Effector memory CD4-positive, alpha-beta T cell (primary cell): ENCODE measurements around the gene RNF17.

Experiments
- DNase-seq, 3 donors: peaks; one replicate each; pipeline ENCODE4 v3.0.0-alpha.2; 2020
- H3K27ac ChIP-seq: 2 replicates; pipeline ENCODE4 v1.7.0; 2013; ENCODE audit warnings: mild to moderate bottlenecking, low read length, moderate library complexity; ENCODE audit not compliant: insufficient read depth, poor library complexity, severe bottlenecking
- H3K27me3 ChIP-seq: replicated peaks from 2 replicates; pipeline ENCODE4 v1.7.0; 2013; ENCODE audit warnings: mild to moderate bottlenecking, low read length; ENCODE audit not compliant: insufficient read depth, control insufficient read depth, poor library complexity, severe bottlenecking
- H3K36me3 ChIP-seq: 2 replicates; pipeline ENCODE4 v1.7.0; 2013; ENCODE audit warnings: mild to moderate bottlenecking, low read length, moderate library complexity; ENCODE audit not compliant: control insufficient read depth, insufficient read depth
- H3K4me1 ChIP-seq: 2 replicates; pipeline ENCODE4 v1.7.0; 2013; ENCODE audit warnings: low read length, mild to moderate bottlenecking; ENCODE audit not compliant: control insufficient read depth, insufficient read depth, poor library complexity, severe bottlenecking
- H3K4me3 ChIP-seq: 2 replicates; pipeline ENCODE4 v1.7.0; 2013; ENCODE audit warnings: low read length, low read depth, mild to moderate bottlenecking; ENCODE audit not compliant: insufficient read depth, poor library complexity, severe bottlenecking
- H3K9me3 ChIP-seq: 2 replicates; pipeline ENCODE4 v1.7.0; 2013; ENCODE audit warnings: mild to moderate bottlenecking, low read length, moderate library complexity; ENCODE audit not compliant: control insufficient read depth
- total RNA-seq, 3 donors: gene quantifications; one replicate each; lab custom pipeline; 2026; lab: John Stamatoyannopoulos, UW

RNF17 gene
- total RNA-seq, result 0 reads per million in 3 donors

GRCh38 chr13:24763596-24764275 is at the start of gene RNF17:
RNF17 (plus strand) TSS chr13:24764169; CDS start chr13:24764204, 35 bp downstream.
- no peaks in the 10 kb centered on the region for H3K4me1 ChIP-seq
- no peak within 1 kb of the TSS for H3K27ac ChIP-seq
- no peaks in the 10 kb centered on the region for H3K27me3 ChIP-seq
- no peaks in the 10 kb centered on the region for H3K9me3 ChIP-seq
- H3K36me3 ChIP-seq, result no peaks in the 10 kb centered on the region
- no peak for DNase-seq
- H3K4me3 ChIP-seq, result no peak within 1 kb of the TSS

DNA sequence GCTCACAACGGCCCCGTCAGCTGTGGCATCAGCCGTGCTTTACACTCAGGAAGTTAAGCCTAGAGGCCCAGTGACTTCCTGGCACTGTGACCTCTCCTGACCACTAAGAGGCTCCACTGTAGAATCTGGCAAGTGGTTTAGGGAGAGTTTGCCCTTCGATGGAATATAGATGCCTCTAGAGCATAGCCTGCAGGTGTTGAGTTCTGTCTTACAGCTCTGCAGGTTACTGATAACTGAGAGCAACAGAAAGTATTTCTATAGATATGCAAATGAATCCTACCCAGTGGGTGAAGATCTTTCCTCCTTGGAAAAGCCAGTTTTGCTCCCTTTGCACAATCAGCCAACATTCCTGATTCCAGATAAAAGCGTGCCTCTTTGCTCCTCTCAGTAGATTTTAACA is 48.0 kb upstream of the RNF17 start:
- Histone ChIP-seq H3K27ac (no peak overlapping the region), H3K4me3 (no peak overlapping the region), H3K36me3 (no peaks in the 10 kb centered on the region), H3K4me1 (no peaks in the 10 kb centered on the region), H3K9me3 (no peaks in the 10 kb centered on the region), H3K27me3 (no peaks in the 10 kb centered on the region)
- no peak for DNase-seq

DNA sequence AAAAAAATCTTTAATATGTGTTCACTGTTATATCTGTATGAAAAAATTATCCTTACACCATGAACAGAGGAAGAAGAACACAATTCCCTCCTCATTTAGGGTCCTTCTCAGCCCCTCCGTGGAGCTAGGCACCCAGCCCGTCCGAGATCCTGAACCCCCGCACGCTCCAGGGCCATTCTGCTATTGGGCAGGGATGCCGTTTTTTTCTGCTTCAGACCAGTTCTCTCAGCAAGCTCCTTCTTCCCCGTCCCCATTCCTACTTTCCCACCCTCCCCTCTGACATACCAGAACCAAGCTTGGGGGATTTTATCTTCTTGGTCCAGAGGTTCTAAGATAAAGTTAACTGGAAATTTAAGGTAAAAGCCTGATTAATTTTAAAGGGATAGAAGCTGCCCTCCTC is 47.5 kb upstream of the RNF17 start:
- Histone ChIP-seq H3K9me3 (no peaks in the 10 kb centered on the region), H3K36me3 (no peaks in the 10 kb centered on the region), H3K4me1 (no peaks in the 10 kb centered on the region), H3K27ac (no peak overlapping the region), H3K27me3 (no peaks in the 10 kb centered on the region), H3K4me3 (no peak overlapping the region)
- DNase-seq, result no peak

- no peaks in the 10 kb centered on the region for H3K27me3 ChIP-seq
- H3K4me1 ChIP-seq, result no peaks in the 10 kb centered on the region
- H3K27ac ChIP-seq, result no peak overlapping the region
- H3K36me3 ChIP-seq, result no peaks in the 10 kb centered on the region
- no peak for DNase-seq
- H3K9me3 ChIP-seq, result no peaks in the 10 kb centered on the region
- H3K4me3 ChIP-seq, result no peak overlapping the region
Observed at GRCh38 chr13:24717217-24717616, 46.8 kb upstream of the RNF17 start.

GRCh38 chr13:24718192-24718965 is 45.6 kb upstream of the RNF17 start:
- DNase-seq, result no peak
- H3K4me1 ChIP-seq, result no peaks in the 10 kb centered on the region
- no peak overlapping the region for H3K4me3 ChIP-seq
- no peak overlapping the region for H3K27ac ChIP-seq
- H3K27me3 ChIP-seq, result no peaks in the 10 kb centered on the region
- no peaks in the 10 kb centered on the region for H3K36me3 ChIP-seq
- no peaks in the 10 kb centered on the region for H3K9me3 ChIP-seq

GRCh38 chr13:24719139-24719538 is 44.8 kb upstream of the RNF17 start:
- Histone ChIP-seq H3K9me3 (no peaks in the 10 kb centered on the region), H3K27ac (no peak overlapping the region), H3K36me3 (no peaks in the 10 kb centered on the region), H3K4me1 (no peaks in the 10 kb centered on the region), H3K4me3 (no peak overlapping the region), H3K27me3 (no peaks in the 10 kb centered on the region)
- no peak for DNase-seq

DNA sequence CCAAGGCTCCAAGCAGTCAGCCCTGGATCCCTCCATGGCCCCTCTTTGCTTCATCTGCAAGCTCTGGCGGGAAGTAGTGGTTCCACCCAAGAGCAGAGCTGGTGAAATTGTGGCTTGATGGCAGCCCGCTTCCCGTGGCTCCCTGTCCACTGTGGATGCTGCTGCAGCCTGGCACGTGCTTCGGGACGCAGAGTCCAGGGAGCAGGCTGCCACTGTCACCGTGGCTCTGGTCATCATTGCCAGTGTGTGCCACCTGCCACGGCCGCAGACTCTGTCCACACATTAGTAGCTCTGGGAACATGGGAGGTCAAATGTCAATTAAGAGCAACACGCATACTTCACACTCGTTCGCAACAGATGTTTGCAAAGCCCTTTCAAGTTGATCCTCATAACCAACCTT is 40.8 kb upstream of the RNF17 start:
- Histone ChIP-seq H3K36me3 (no peaks in the 10 kb centered on the region), H3K27me3 (no peaks in the 10 kb centered on the region), H3K4me3 (no peak overlapping the region), H3K27ac (no peak overlapping the region), H3K9me3 (no peaks in the 10 kb centered on the region), H3K4me1 (no peaks in the 10 kb centered on the region)
- DNase-seq, result no peak

DNA sequence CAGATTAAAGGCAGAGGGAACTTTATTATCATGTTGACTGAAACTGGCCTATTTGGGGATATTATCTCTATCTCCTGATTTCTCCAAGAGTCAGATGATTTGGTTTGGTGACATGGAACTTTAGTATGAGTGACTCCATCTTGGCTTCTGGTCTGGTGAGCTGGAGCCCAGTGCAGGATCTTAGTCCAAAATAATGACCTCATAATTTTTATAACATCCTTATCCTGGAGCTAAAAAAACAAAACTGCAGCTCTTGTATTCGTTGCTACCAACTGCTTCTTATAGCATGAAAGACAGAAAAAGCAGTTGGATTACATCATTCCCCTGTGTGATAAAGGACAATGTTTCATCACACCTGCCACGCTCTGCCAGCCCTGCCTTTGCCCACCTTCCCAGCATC is 39.3 kb upstream of the RNF17 start:
- no peak for DNase-seq
- Histone ChIP-seq H3K9me3 (no peaks in the 10 kb centered on the region), H3K4me1 (no peaks in the 10 kb centered on the region), H3K27ac (no peak overlapping the region), H3K4me3 (no peak overlapping the region), H3K36me3 (no peaks in the 10 kb centered on the region), H3K27me3 (no peaks in the 10 kb centered on the region)

DNA sequence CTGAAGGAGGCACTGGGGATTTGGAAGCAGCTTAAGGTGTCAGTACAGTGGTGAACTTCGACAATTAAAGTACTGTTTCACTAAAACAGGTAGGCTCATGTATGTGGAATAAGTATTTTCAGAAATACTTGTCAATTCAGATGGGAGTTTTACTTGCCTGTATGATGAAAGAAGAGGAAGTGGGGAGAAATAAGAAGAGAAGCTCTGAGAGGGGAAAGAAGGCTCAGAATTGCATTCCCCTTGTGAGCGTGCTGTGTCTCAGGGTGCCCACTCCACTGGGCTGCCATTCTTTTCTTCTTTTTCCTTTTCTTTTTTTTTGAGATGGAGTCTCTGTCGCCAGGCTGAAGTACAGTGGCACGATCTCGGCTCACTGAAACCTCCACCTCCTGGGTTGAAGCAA is 38.6 kb upstream of the RNF17 start:
- H3K4me3 ChIP-seq, result no peak overlapping the region
- H3K27ac ChIP-seq, result no peak overlapping the region
- no peaks in the 10 kb centered on the region for H3K4me1 ChIP-seq
- no peaks in the 10 kb centered on the region for H3K9me3 ChIP-seq
- no peaks in the 10 kb centered on the region for H3K27me3 ChIP-seq
- no peaks in the 10 kb centered on the region for H3K36me3 ChIP-seq
- DNase-seq, result no peak
